Breast epithelium (tissue), 4 donors: Measurements from ENCODE around the gene TMEM97. TPM values are rescaled to one million over a fixed set of nuclear protein-coding genes. Genes with fewer than 3 reads are reported as not detected.

Experiments
- DNase-seq, 2 donors: peaks; one replicate each; pipeline ENCODE4 v3.0.0-alpha.2; 2019; ENCODE audit warnings: low spot score in 2 of 2
- H3K27ac ChIP-seq, 2 donors: fragments of 200-600 bp; sonication (generic) in 1 of 2; one replicate each; pipeline ENCODE4 v1.5.1; 2016 to 2019; ENCODE audit warnings: mild to moderate bottlenecking in 1 of 2
- H3K27me3 ChIP-seq, 2 donors: fragments of 200-600 bp; sonication (generic) in 1 of 2; one replicate each; pipeline versions ENCODE4 v1.5.1 to v1.6.0; 2017 to 2019; ENCODE audit warnings: control low read depth in 1 of 2, mild to moderate bottlenecking in 1 of 2
- H3K36me3 ChIP-seq: fragments of 200-600 bp; one replicate; pipeline ENCODE4 v1.5.1; 2019
- H3K4me1 ChIP-seq, 2 donors: fragments of 200-600 bp; sonication (generic); one replicate each; pipeline ENCODE4 v1.5.1; 2016 to 2019; ENCODE audit warnings: control low read depth in 1 of 2
- H3K4me3 ChIP-seq, 3 donors: fragments of 200-600 bp; sonication (generic); 1 replicate in 2 of 3; 2 replicates in 1 of 3; pipeline ENCODE4 v1.5.1; 2016 to 2019; ENCODE audit warnings: mild to moderate bottlenecking in 3 of 3, moderate library complexity in 2 of 3
- H3K9me3 ChIP-seq, 2 donors: fragments of 200-600 bp; sonication (generic) in 1 of 2; one replicate each; pipeline ENCODE4 v1.5.1; 2016 to 2019; ENCODE audit warnings: control low read depth in 1 of 2
- POLR2A ChIP-seq: fragments of 450-650 bp; IDR thresholded peaks from one replicate; pipeline ENCODE4 v1.6.1; 2016; ENCODE audit warnings: antibody characterized with exemption, mild to moderate bottlenecking, moderate library complexity
- POLR2AphosphoS5 ChIP-seq, 3 donors: sonication (generic); formaldehyde crosslinking; IDR thresholded peaks; one replicate each; pipeline ENCODE4 v1.6.1; 2017; ENCODE audit warnings: antibody characterized with exemption in 3 of 3
- intact Hi-C: fragments of 100-400 bp; cut with DNase I; formaldehyde crosslinking; loops from one replicate; pipeline ENCODE4 v1.15.1; 2023; ENCODE audit warnings: low total_unique reads
- total RNA-seq, 3 donors: library from RNA; depleted of rRNA; stranded (reverse); fragments of >200 nt; gene quantifications; one replicate each; pipeline ENCODE4 v1.1.0, GENCODE V29; 2016
- TF ChIP-seq, protein P1 (sequence below), 3 donors: fragments of 450-650 bp; IDR thresholded peaks; one replicate each; pipeline ENCODE4 v1.5.1; 2016 to 2017; ENCODE audit warnings: antibody characterized with exemption in 3 of 3, mild to moderate bottlenecking in 3 of 3, moderate library complexity in 3 of 3

The TMEM97 gene
- total RNA-seq, 3 donors from 2014 or later, result 7.2 to 9.8 (median 7.5) TPM

GRCh38 chr17:28274591-28275265 is 44.3 kb upstream of the TMEM97 start:
- intact Hi-C loops, result no loop called here
- H3K4me3 ChIP-seq, result no peak overlapping the region
- H3K9me3 ChIP-seq, result no peaks in the 10 kb centered on the region
- H3K27ac ChIP-seq, result no peak overlapping the region
- no peaks in the 10 kb centered on the region for H3K4me1 ChIP-seq
- no peaks in the 10 kb centered on the region for H3K36me3 ChIP-seq
- TF ChIP-seq POLR2AphosphoS5 (IDR thresholded peaks at IDR 0.05), result no peak
- TF ChIP-seq, protein P1, sequence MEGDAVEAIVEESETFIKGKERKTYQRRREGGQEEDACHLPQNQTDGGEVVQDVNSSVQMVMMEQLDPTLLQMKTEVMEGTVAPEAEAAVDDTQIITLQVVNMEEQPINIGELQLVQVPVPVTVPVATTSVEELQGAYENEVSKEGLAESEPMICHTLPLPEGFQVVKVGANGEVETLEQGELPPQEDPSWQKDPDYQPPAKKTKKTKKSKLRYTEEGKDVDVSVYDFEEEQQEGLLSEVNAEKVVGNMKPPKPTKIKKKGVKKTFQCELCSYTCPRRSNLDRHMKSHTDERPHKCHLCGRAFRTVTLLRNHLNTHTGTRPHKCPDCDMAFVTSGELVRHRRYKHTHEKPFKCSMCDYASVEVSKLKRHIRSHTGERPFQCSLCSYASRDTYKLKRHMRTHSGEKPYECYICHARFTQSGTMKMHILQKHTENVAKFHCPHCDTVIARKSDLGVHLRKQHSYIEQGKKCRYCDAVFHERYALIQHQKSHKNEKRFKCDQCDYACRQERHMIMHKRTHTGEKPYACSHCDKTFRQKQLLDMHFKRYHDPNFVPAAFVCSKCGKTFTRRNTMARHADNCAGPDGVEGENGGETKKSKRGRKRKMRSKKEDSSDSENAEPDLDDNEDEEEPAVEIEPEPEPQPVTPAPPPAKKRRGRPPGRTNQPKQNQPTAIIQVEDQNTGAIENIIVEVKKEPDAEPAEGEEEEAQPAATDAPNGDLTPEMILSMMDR (IDR thresholded peaks at IDR 0.05), result no peak
- TF ChIP-seq POLR2A, result no peak
- DNase-seq, result no peak
- H3K27me3 ChIP-seq, result no peaks in the 10 kb centered on the region

DNA sequence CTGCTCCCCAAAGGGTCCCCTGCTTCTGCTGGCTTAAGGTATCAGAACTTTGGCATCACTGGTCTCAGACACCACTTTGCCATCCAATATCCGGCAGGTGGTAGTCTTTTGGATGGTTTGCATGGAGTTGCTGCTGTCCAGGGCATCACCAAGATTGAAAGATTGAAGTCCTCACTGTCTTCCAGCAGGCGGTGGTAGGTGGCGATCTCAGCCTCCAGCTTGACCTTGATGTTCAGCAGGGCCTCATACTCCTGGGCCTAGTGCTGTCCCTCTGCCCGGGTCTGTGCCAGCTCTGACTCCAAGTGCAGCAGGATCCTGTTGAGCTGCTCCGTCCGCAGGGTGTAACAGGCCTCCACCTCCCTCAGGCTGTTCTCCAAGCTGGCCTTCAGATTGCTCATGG is 43.0 kb upstream of the TMEM97 start:
- Histone ChIP-seq H3K27me3 (no peaks in the 10 kb centered on the region), H3K9me3 (no peaks in the 10 kb centered on the region), H3K36me3 (no peaks in the 10 kb centered on the region), H3K27ac (no peak overlapping the region), H3K4me3 (no peak overlapping the region), H3K4me1 (no peaks in the 10 kb centered on the region)
- TF ChIP-seq POLR2AphosphoS5 (IDR thresholded peaks at IDR 0.05) (no peak), POLR2A (no peak)
- TF ChIP-seq, protein P1 (IDR thresholded peaks at IDR 0.05), result no peak
- intact Hi-C loops, result no loop called here
- no peak for DNase-seq

- Histone ChIP-seq H3K27ac (no peak overlapping the region), H3K36me3 (no peaks in the 10 kb centered on the region), H3K4me3 (no peak overlapping the region), H3K4me1 (no peaks in the 10 kb centered on the region), H3K9me3 (no peaks in the 10 kb centered on the region), H3K27me3 (no peaks in the 10 kb centered on the region)
- TF ChIP-seq, protein P1 (IDR thresholded peaks at IDR 0.05), result no peak
- TF ChIP-seq POLR2A, result no peak
- no peak for TF ChIP-seq POLR2AphosphoS5 (IDR thresholded peaks at IDR 0.05)
- no peak for DNase-seq
- intact Hi-C loops, result no loop called here
Measured at GRCh38 chr17:28279411-28279810, 39.6 kb upstream of the TMEM97 start.

DNA sequence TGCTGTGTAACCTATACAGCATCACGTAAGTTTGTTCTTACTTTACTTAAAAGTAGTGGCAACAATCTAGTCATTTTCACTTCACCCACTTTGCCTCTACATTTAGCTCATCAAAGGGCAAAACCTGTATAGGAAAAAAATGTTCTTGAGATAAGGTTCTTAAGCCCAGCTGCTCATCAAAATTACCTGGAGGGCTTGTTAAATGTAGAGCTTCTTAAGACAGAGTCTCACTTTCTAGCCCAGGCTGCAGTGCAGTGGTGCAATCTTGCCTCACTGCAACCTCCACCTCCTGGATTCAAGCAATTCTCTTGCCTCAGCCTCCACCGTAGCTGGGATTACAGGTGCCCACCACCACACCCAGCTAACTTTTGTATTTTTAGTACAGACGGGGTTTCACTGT is 38.2 kb upstream of the TMEM97 start:
- no peaks in the 10 kb centered on the region for H3K9me3 ChIP-seq
- H3K4me3 ChIP-seq, result no peak overlapping the region
- no peak overlapping the region for H3K27ac ChIP-seq
- intact Hi-C loops, result no loop called here
- TF ChIP-seq, protein P1 (IDR thresholded peaks at IDR 0.05), result no peak
- no peak for TF ChIP-seq POLR2A
- TF ChIP-seq POLR2AphosphoS5 (IDR thresholded peaks at IDR 0.05), result no peak
- no peaks in the 10 kb centered on the region for H3K27me3 ChIP-seq
- no peaks in the 10 kb centered on the region for H3K4me1 ChIP-seq
- no peak for DNase-seq
- H3K36me3 ChIP-seq, result no peaks in the 10 kb centered on the region

- H3K9me3 ChIP-seq, result no peaks in the 10 kb centered on the region
- intact Hi-C loops, result no loop called here
- TF ChIP-seq, protein P1 (IDR thresholded peaks at IDR 0.05), result no peak
- no peak for TF ChIP-seq POLR2A
- TF ChIP-seq POLR2AphosphoS5 (IDR thresholded peaks at IDR 0.05), result no peak
- no peaks in the 10 kb centered on the region for H3K36me3 ChIP-seq
- no peaks in the 10 kb centered on the region for H3K4me1 ChIP-seq
- H3K4me3 ChIP-seq, result no peak overlapping the region
- no peaks in the 10 kb centered on the region for H3K27me3 ChIP-seq
- peak in 1 of 2 donors; percentile 62 for DNase-seq
- no peak overlapping the region for H3K27ac ChIP-seq
Measured at GRCh38 chr17:28282596-28282995, 36.4 kb upstream of the TMEM97 start.
